H1 (cell line): ENCODE data around the gene RNU6-1. TPM values are rescaled to one million over a fixed set of nuclear protein-coding genes. Genes with fewer than 3 reads are reported as not detected.

ENCODE experiments used
- CTCF ChIA-PET: fragments of 300-600 bp; sonication (Branson Sonifier 250); formaldehyde crosslinking; loops from one replicate; lab custom pipeline; 2021; ENCODE audit not compliant: partially characterized antibody; lab: Charles Lee
- POLR2A ChIA-PET: fragments of 300-600 bp; sonication (Branson Sonifier 250); formaldehyde crosslinking; loops from one replicate; lab custom pipeline; 2021; ENCODE audit warnings: inconsistent platforms; ENCODE audit not compliant: partially characterized antibody; lab: Charles Lee
- DNase-seq, 2 experiments: peaks; one replicate each; pipeline versions ENCODE4 v3.0.0 to v3.0.0-alpha.2; 2010 to 2022; ENCODE audit warnings: low spot score in 2 of 2, low read depth in 1 of 2, mixed read lengths in 1 of 2
- FAIRE-seq: peaks from 2 replicates; lab custom pipeline; 2011; peaks lifted over from hg19 to GRCh38; lab: Jason Lieb, UNC
- H2AFZ ChIP-seq: 2 replicates; pipeline ENCODE4 v1.8.1; 2012; ENCODE audit warnings: low read length, inconsistent platforms
- H2AK5ac ChIP-seq: 2 replicates; pipeline ENCODE4 v1.6.1; 2013; ENCODE audit warnings: low read depth, low read length
- H2BK120ac ChIP-seq: replicated peaks from 2 replicates; pipeline ENCODE3; 2013; ENCODE audit warnings: low read depth, low read length, inconsistent platforms
- H2BK12ac ChIP-seq: 2 replicates; pipeline ENCODE4 v1.6.1; 2013; ENCODE audit warnings: low read depth, low read length
- H2BK15ac ChIP-seq: 2 replicates; pipeline ENCODE4 v1.6.1; 2013; ENCODE audit warnings: low read length
- H2BK20ac ChIP-seq: 2 replicates; pipeline ENCODE4 v1.6.1; 2013; ENCODE audit warnings: low read length
- H2BK5ac ChIP-seq: 2 replicates; pipeline ENCODE4 v1.6.1; 2013; ENCODE audit warnings: low read depth, low read length
- H3K14ac ChIP-seq: 2 replicates; pipeline ENCODE4 v1.6.1; 2013; ENCODE audit warnings: inconsistent platforms; ENCODE audit not compliant: insufficient read length
- H3K18ac ChIP-seq: 2 replicates; pipeline ENCODE4 v1.6.1; 2013; ENCODE audit warnings: low read length; ENCODE audit errors: extremely low read depth
- H3K23ac ChIP-seq: 2 replicates; pipeline ENCODE4 v1.6.1; 2013; ENCODE audit warnings: inconsistent platforms; ENCODE audit not compliant: insufficient read length
- H3K23me2 ChIP-seq: 2 replicates; pipeline ENCODE4 v1.6.1; 2013; ENCODE audit warnings: low read depth, low read length
- H3K27ac ChIP-seq: 2 replicates; pipeline ENCODE4 v1.6.1; 2011; ENCODE audit warnings: low read depth, low read length, inconsistent platforms
- H3K27me3 ChIP-seq, 4 experiments: replicated peaks in 1 of 4; 1 replicate in 1 of 4; 2 replicates in 3 of 4; pipeline versions ENCODE4 v1.6.1 to v1.8.1; 2011 to 2013; ENCODE audit warnings: low read length in 3 of 4, mild to moderate bottlenecking in 3 of 4, inconsistent platforms in 2 of 4, mixed read lengths in 2 of 4, moderate library complexity in 1 of 4; ENCODE audit not compliant: control insufficient read depth in 3 of 4, insufficient read depth in 3 of 4; ENCODE audit errors: extremely low read depth in 1 of 4
- H3K36me3 ChIP-seq, 4 experiments: 2 replicates each; pipeline versions ENCODE4 v1.6.1 to v1.8.1; 2011 to 2013; ENCODE audit warnings: mild to moderate bottlenecking in 4 of 4, low read length in 3 of 4, moderate library complexity in 2 of 4, control low read depth in 1 of 4, inconsistent platforms in 1 of 4; ENCODE audit not compliant: insufficient read depth in 4 of 4, control insufficient read depth in 2 of 4
- H3K4ac ChIP-seq: replicated peaks from 2 replicates; pipeline ENCODE3; 2013; ENCODE audit warnings: low read length, low read depth, mixed read lengths, inconsistent platforms; ENCODE audit not compliant: insufficient read length
- H3K4me1 ChIP-seq, 4 experiments: replicated peaks in 1 of 4; 1 replicate in 1 of 4; 2 replicates in 3 of 4; pipeline versions ENCODE4 v1.6.1 to v1.8.1; 2011 to 2013; ENCODE audit warnings: low read length in 3 of 4, inconsistent platforms in 2 of 4, mixed read lengths in 1 of 4; ENCODE audit not compliant: insufficient read depth in 4 of 4, control insufficient read depth in 3 of 4
- H3K4me2 ChIP-seq, 2 experiments: 2 replicates each; pipeline versions ENCODE4 v1.6.1 to v1.8.1; 2011 to 2013; ENCODE audit warnings: low read depth in 2 of 2, low read length in 2 of 2, control low read depth in 1 of 2, inconsistent platforms in 1 of 2, mild to moderate bottlenecking in 1 of 2; ENCODE audit not compliant: insufficient read depth in 1 of 2
- H3K4me3 ChIP-seq, 4 experiments: fragments of 200-600, 300-600 bp in 1 of 4; sonication (generic), shearing (Covaris generic), sonication (Bioruptor Twin) in 1 of 4; 2 replicates each; pipeline versions ENCODE4 v1.5.1 to v1.8.1; 2011 to 2016; ENCODE audit warnings: low read length in 4 of 4, low read depth in 3 of 4, control low read depth in 2 of 4, inconsistent platforms in 2 of 4, mild to moderate bottlenecking in 2 of 4, mixed read lengths in 1 of 4, moderate library complexity in 1 of 4; ENCODE audit not compliant: insufficient read depth in 2 of 4; ENCODE audit errors: extremely low read depth in 1 of 4
- H3K56ac ChIP-seq: replicated peaks from 2 replicates; pipeline ENCODE3; 2013; ENCODE audit warnings: low read depth, mild to moderate bottlenecking, mixed read lengths, low read length, inconsistent platforms; ENCODE audit not compliant: insufficient read length
- H3K79me1 ChIP-seq: 2 replicates; pipeline ENCODE4 v1.6.1; 2013; ENCODE audit warnings: low read depth, low read length, control low read depth
- H3K79me2 ChIP-seq, 2 experiments: 2 replicates each; pipeline versions ENCODE4 v1.6.1 to v1.8.1; 2012 to 2013; ENCODE audit warnings: low read length in 2 of 2, mild to moderate bottlenecking in 2 of 2, inconsistent platforms in 1 of 2; ENCODE audit not compliant: insufficient read depth in 2 of 2, control insufficient read depth in 1 of 2
- H3K9ac ChIP-seq, 4 experiments: replicated peaks in 1 of 4; 1 replicate in 1 of 4; 2 replicates in 3 of 4; pipeline versions ENCODE4 v1.6.1 to v1.8.1; 2011 to 2013; ENCODE audit warnings: low read depth in 3 of 4, low read length in 3 of 4, control low read depth in 2 of 4, mild to moderate bottlenecking in 2 of 4, moderate library complexity in 2 of 4, inconsistent platforms in 1 of 4; ENCODE audit errors: extremely low read depth in 1 of 4
- H3K9me3 ChIP-seq, 2 experiments: 2 replicates each; pipeline versions ENCODE4 v1.6.1 to v1.8.1; 2012 to 2013; ENCODE audit warnings: mild to moderate bottlenecking in 2 of 2, moderate library complexity in 2 of 2, control low read depth in 1 of 2, inconsistent platforms in 1 of 2, low read depth in 1 of 2, low read length in 1 of 2, mixed read lengths in 1 of 2; ENCODE audit not compliant: insufficient read depth in 2 of 2
- H4K20me1 ChIP-seq, 2 experiments: replicated peaks in 1 of 2; 2 replicates each; pipeline versions ENCODE3 to v1.8.1; 2011 to 2013; ENCODE audit warnings: inconsistent platforms in 2 of 2, low read length in 2 of 2, mild to moderate bottlenecking in 1 of 2; ENCODE audit not compliant: insufficient read depth in 2 of 2, control insufficient read depth in 1 of 2
- H4K5ac ChIP-seq: 2 replicates; pipeline ENCODE4 v1.6.1; 2013; ENCODE audit warnings: low read length, low read depth, mixed read lengths, inconsistent platforms; ENCODE audit not compliant: insufficient read length
- H4K8ac ChIP-seq: 2 replicates; pipeline ENCODE4 v1.8.0; 2013; ENCODE audit warnings: mild to moderate bottlenecking, moderate library complexity, low read length, inconsistent platforms; ENCODE audit not compliant: insufficient read depth; ENCODE audit errors: extremely low read depth
- H4K91ac ChIP-seq: replicated peaks from 2 replicates; pipeline ENCODE3; 2013; ENCODE audit warnings: low read length, mixed read lengths, inconsistent platforms; ENCODE audit not compliant: insufficient read length
- CBX5 ChIP-seq: fragments of 300-800, 300-1000 bp; sonication (generic); IDR thresholded peaks from 2 replicates; pipeline ENCODE4 v1.7.1; 2016; ENCODE audit warnings: antibody characterized with exemption, low read length, low read depth
- GABPA ChIP-seq: IDR thresholded peaks from 2 replicates; pipeline ENCODE4 v1.6.1; 2011; ENCODE audit warnings: mild to moderate bottlenecking, low read length, moderate library complexity, borderline replicate concordance; ENCODE audit not compliant: insufficient read depth
- RAD21 ChIP-seq, 2 experiments: IDR thresholded peaks in 1 of 2; conservative IDR thresholded peaks in 1 of 2; 2 replicates each; pipeline ENCODE4 v1.6.1; 2011; ENCODE audit warnings: low read depth in 2 of 2, low read length in 2 of 2, improper control_type of control experiment in 1 of 2, inconsistent platforms in 1 of 2, mild to moderate bottlenecking in 1 of 2, moderate library complexity in 1 of 2
- SIX5 ChIP-seq: IDR thresholded peaks from 2 replicates; pipeline ENCODE4 v1.6.1; 2011; ENCODE audit warnings: mild to moderate bottlenecking, low read depth, low read length
- WGBS, 2 experiments: shearing (Covaris generic) in 1 of 2; methylation state at CpG; one replicate each; pipeline versions ENCODE4 v1.1.6 to v1.1.7; 2013 to 2015; ENCODE audit warnings: low lambda C conversion rate in 2 of 2, mixed read lengths in 2 of 2, inconsistent platforms in 1 of 2, low coverage in 1 of 2, missing lambda C conversion rate in 1 of 2; ENCODE audit not compliant: insufficient replicate concordance in 2 of 2, insufficient coverage in 1 of 2, insufficient read length in 1 of 2; ENCODE audit errors: extremely low coverage in 1 of 2, missing lambda C conversion rate in 1 of 2; 5-methylcytosine and 5-hydroxymethylcytosine counted together
- polyA plus RNA-seq, 7 experiments: library from polyadenylated mRNA; depleted of rRNA in 3 of 7; stranded (reverse) in 5 of 7; unstranded in 2 of 7; fragments of >200 nt in 5 of 7; fragments of 200-250 nt in 2 of 7; gene quantifications; 1 replicate in 5 of 7; 2 replicates in 1 of 7; 4 replicates in 1 of 7; pipeline versions ENCODE4 v1.2.1 to v1.2.3, GENCODE V29; 2011 to 2013; ENCODE audit warnings: missing spikeins in 2 of 7, mixed read lengths in 2 of 7
- total RNA-seq: library from RNA; stranded (reverse); fragmentation: NEBNext Ultra II Directional; extraction: Animal tissue kit (Norgen Biotek cat#: 25700); gene quantifications from 2 replicates; pipeline ENCODE4 v1.2.1, GENCODE V29; 2021

Gene RNU6-1
- total and polyA plus RNA-seq, 2 of the 8 experiments (the other 6 are each of a cell fraction or from before 2014, with no cell fraction given), result not detected

- Histone ChIP-seq H2BK12ac (no peak overlapping the region), H4K8ac (peak overlapping the region; percentile 60; the same call in 1 of the 2 replicates), H3K27ac (no peak overlapping the region), H2BK5ac (no peak overlapping the region), H3K9me3 (no peaks in the 10 kb centered on the region), H2BK15ac (no peak overlapping the region), H4K20me1 (peaks cover 0 to 1% of the 10 kb centered on the region in 2 experiments), H2AFZ (peak overlapping the region; percentile 43; the same call in 1 of the 2 replicates), H2AK5ac (no peak overlapping the region), H3K56ac (no peak overlapping the region), H3K36me3 (no peaks in the 10 kb centered on the region), H3K79me2 (no peaks in the 10 kb centered on the region), H3K14ac (no peak overlapping the region), H2BK120ac (no peak overlapping the region), H3K4me3 (peak overlapping the region; percentile 63 to 99 (median 95)), H3K23ac (no peak overlapping the region), H3K79me1 (no peaks in the 10 kb centered on the region), H3K23me2 (peaks cover 14% of the 10 kb centered on the region), H3K4me2 (peak overlapping the region; percentile 87), H3K4ac (no peak overlapping the region), H3K4me1 (peaks cover 8 to 30% (median 18%) of the 10 kb centered on the region in 4 experiments), H4K5ac (no peak overlapping the region), H3K27me3 (peaks cover 11 to 36% (median 29%) of the 10 kb centered on the region in 4 experiments), H4K91ac (no peak overlapping the region), H3K9ac (no peak overlapping the region; a peak in 1 of 7 replicates), H3K18ac (no peak overlapping the region), H2BK20ac (no peak overlapping the region)
- FAIRE-seq, result no peak
- DNase-seq, result no peak
- ChIA-PET CTCF (interaction anchor here (0.6 to 1.5 kb wide), 5 partner anchors 18 to 357 kb away, joined by 3 to 4 read pairs (median 3); partner anchors contain the start of gene PIAS1), POLR2A (interaction anchor here (1.0 to 1.6 kb wide), 4 partner anchors 22 to 388 kb away, joined by 3 to 4 read pairs (median 4); no protein-coding TSS in a partner anchor)
- 29% methylated on average over 15 of the region's 17 CpGs; no CpG with 5 or more reads in 1 of the 2 experiments for WGBS, 2 experiments
- TF ChIP-seq SIX5, result no peak
- no peak for TF ChIP-seq CBX5
- no peak for TF ChIP-seq GABPA
- TF ChIP-seq RAD21 (IDR thresholded peaks at IDR 0.05 in 1 of 2, conservative IDR thresholded peaks at IDR 0.05 in 1 of 2; ENCODE audit: low read depth in 2 of 2, low read length in 2 of 2), result peak in 1 of 2 experiments; percentile 0; a peak in 1 of 4 replicates
Measured at GRCh38 chr15:67840749-67841512, 1.1 kb upstream of the RNU6-1 start.
